IMR-90 (cell line): ENCODE results near the gene WDFY2. TPM values are rescaled to one million over a fixed set of nuclear protein-coding genes. Genes with fewer than 3 reads are reported as not detected.

ENCODE experiments used
- ATAC-seq: fragments of 200-7000 bp; cut with Tn5 transposase; 2 replicates; pipeline ENCODE4 v1.9.1; 2020; ENCODE audit warnings: low read depth, mild to moderate bottlenecking, moderate library complexity
- BruUV-seq: library from RNA; stranded (reverse); fragments of 400-500 nt; replicated peaks from 2 replicates; lab custom pipeline; 2021; lab: Mats Ljungman, UMichigan
- CTCF ChIA-PET: fragments of 300-600 bp; formaldehyde crosslinking; extraction: SDS; loops from one replicate; lab custom pipeline; 2021; ENCODE audit warnings: antibody characterized with exemption; lab: Yijun Ruan, JAX
- POLR2A ChIA-PET: fragments of 300-600 bp; sonication (Branson Sonifier 250); formaldehyde crosslinking; loops from one replicate; lab custom pipeline; 2022; ENCODE audit warnings: antibody characterized with exemption; ENCODE audit not compliant: unreplicated experiment; lab: Charles Lee
- DNase-seq: peaks from one replicate; pipeline ENCODE4 v3.0.0; 2013
- H2AFZ ChIP-seq: replicated peaks from 2 replicates; pipeline ENCODE3; 2013; ENCODE audit warnings: low read length, mild to moderate bottlenecking; ENCODE audit not compliant: poor library complexity
- H2AK5ac ChIP-seq: 2 replicates; pipeline ENCODE4 v1.6.1; 2013; ENCODE audit warnings: low read depth, low read length, inconsistent platforms
- H2AK9ac ChIP-seq: replicated peaks from 2 replicates; pipeline ENCODE3; 2013; ENCODE audit warnings: mild to moderate bottlenecking, low read depth, low read length, moderate library complexity; ENCODE audit not compliant: poor library complexity
- H2BK120ac ChIP-seq: 2 replicates; pipeline ENCODE4 v1.6.1; 2013; ENCODE audit warnings: low read depth, low read length, inconsistent platforms
- H2BK15ac ChIP-seq: 3 replicates; pipeline ENCODE4 v1.6.1; 2013; ENCODE audit warnings: low read depth, low read length, inconsistent platforms
- H2BK20ac ChIP-seq: 2 replicates; pipeline ENCODE4 v1.6.1; 2013; ENCODE audit warnings: low read depth, mild to moderate bottlenecking, inconsistent platforms, low read length, moderate library complexity
- H2BK5ac ChIP-seq: 2 replicates; pipeline ENCODE4 v1.6.1; 2013; ENCODE audit warnings: mild to moderate bottlenecking, low read depth, low read length, inconsistent platforms; ENCODE audit not compliant: poor library complexity, severe bottlenecking
- H3K14ac ChIP-seq: replicated peaks from 2 replicates; pipeline ENCODE4 v1.6.1; 2013; ENCODE audit warnings: low read depth, low read length, inconsistent platforms
- H3K18ac ChIP-seq: 2 replicates; pipeline ENCODE4 v1.6.1; 2013; ENCODE audit warnings: low read depth, low read length, control low read depth
- H3K23ac ChIP-seq: 2 replicates; pipeline ENCODE4 v1.6.1; 2013; ENCODE audit warnings: low read depth, low read length, inconsistent platforms
- H3K27ac ChIP-seq: 2 replicates; pipeline ENCODE4 v1.5.1; 2013; ENCODE audit warnings: mild to moderate bottlenecking, control low read depth, low read length; ENCODE audit not compliant: insufficient read depth
- H3K27me3 ChIP-seq: 2 replicates; pipeline ENCODE4 v1.6.1; 2013; ENCODE audit warnings: low read length; ENCODE audit not compliant: control insufficient read depth, insufficient read depth
- H3K36me3 ChIP-seq: 2 replicates; pipeline ENCODE4 v1.6.1; 2013; ENCODE audit warnings: low read length, mixed read lengths; ENCODE audit not compliant: control insufficient read depth, insufficient read depth
- H3K4ac ChIP-seq: 2 replicates; pipeline ENCODE4 v1.6.1; 2013; ENCODE audit warnings: low read depth, low read length, inconsistent platforms
- H3K4me1 ChIP-seq: 2 replicates; pipeline ENCODE4 v1.6.1; 2013; ENCODE audit warnings: low read length, mixed read lengths; ENCODE audit not compliant: control insufficient read depth, insufficient read depth
- H3K4me2 ChIP-seq: 2 replicates; pipeline ENCODE4 v1.6.1; 2013; ENCODE audit warnings: low read depth, mild to moderate bottlenecking, control low read depth, low read length, moderate library complexity
- H3K4me3 ChIP-seq: 2 replicates; pipeline ENCODE4 v1.5.1; 2013; ENCODE audit warnings: low read depth, mild to moderate bottlenecking, control low read depth, low read length, moderate library complexity; ENCODE audit not compliant: insufficient read depth
- H3K56ac ChIP-seq: 2 replicates; pipeline ENCODE4 v1.6.1; 2013; ENCODE audit warnings: low read length, inconsistent platforms; ENCODE audit not compliant: insufficient read depth; ENCODE audit errors: extremely low read depth
- H3K79me1 ChIP-seq, 2 experiments: 2 replicates each; pipeline ENCODE4 v1.6.1; 2013; ENCODE audit warnings: low read length in 2 of 2, inconsistent platforms in 1 of 2, low read depth in 1 of 2
- H3K9ac ChIP-seq: 2 replicates; pipeline ENCODE4 v1.6.1; 2013; ENCODE audit warnings: low read depth, low read length, control low read depth
- H3K9me1 ChIP-seq: 2 replicates; pipeline ENCODE4 v1.6.1; 2013; ENCODE audit warnings: low read length, inconsistent platforms; ENCODE audit not compliant: insufficient read depth
- H3K9me3 ChIP-seq: 2 replicates; pipeline ENCODE4 v1.6.1; 2013; ENCODE audit warnings: low read length; ENCODE audit not compliant: control insufficient read depth, insufficient read depth
- H4K20me1 ChIP-seq: 2 replicates; pipeline ENCODE4 v1.6.1; 2013; ENCODE audit warnings: low read length, inconsistent platforms; ENCODE audit not compliant: insufficient read depth
- H4K5ac ChIP-seq: 2 replicates; pipeline ENCODE4 v1.6.1; 2013; ENCODE audit warnings: mild to moderate bottlenecking, low read depth, low read length, control low read depth
- H4K8ac ChIP-seq, 2 experiments: 2 replicates each; pipeline ENCODE4 v1.6.1; 2013; ENCODE audit warnings: low read depth in 2 of 2, low read length in 2 of 2, control low read depth in 1 of 2, inconsistent platforms in 1 of 2
- H4K91ac ChIP-seq: 2 replicates; pipeline ENCODE4 v1.6.1; 2013; ENCODE audit warnings: low read depth, low read length, inconsistent platforms; ENCODE audit not compliant: insufficient read depth
- CEBPB ChIP-seq: IDR thresholded peaks from 2 replicates; pipeline ENCODE4 v1.6.1; 2012; ENCODE audit warnings: low read depth, low read length, improper control_type of control experiment
- FOS ChIP-seq: fragments of 150-350 bp; IDR thresholded peaks from 2 replicates; pipeline ENCODE4 v1.6.1; 2016; ENCODE audit warnings: low read depth, low read length
- MAFK ChIP-seq: IDR thresholded peaks from 2 replicates; pipeline ENCODE4 v1.6.1; 2012; ENCODE audit warnings: low read depth, low read length, improper control_type of control experiment
- MAZ ChIP-seq: IDR thresholded peaks from 2 replicates; pipeline ENCODE4 v1.6.1; 2012; ENCODE audit warnings: low read depth, mild to moderate bottlenecking, low read length, improper control_type of control experiment, moderate library complexity, borderline replicate concordance
- MXI1 ChIP-seq: IDR thresholded peaks from 2 replicates; pipeline ENCODE4 v1.6.1; 2012; ENCODE audit warnings: low read depth, mild to moderate bottlenecking, low read length, moderate library complexity, borderline replicate concordance
- NFE2L2 ChIP-seq: fragments of 150-350 bp; IDR thresholded peaks from 2 replicates; pipeline ENCODE4 v1.6.1; 2016; ENCODE audit warnings: low read depth, mild to moderate bottlenecking, low read length
- POLR2A ChIP-seq: IDR thresholded peaks from 2 replicates; pipeline ENCODE4 v1.6.1; 2012; ENCODE audit warnings: mild to moderate bottlenecking, low read depth, low read length
- RAD21 ChIP-seq: IDR thresholded peaks from 2 replicates; pipeline ENCODE4 v1.6.1; 2012; ENCODE audit warnings: low read length, improper control_type of control experiment
- RFX5 ChIP-seq: IDR thresholded peaks from 2 replicates; pipeline ENCODE4 v1.8.0; 2012; ENCODE audit warnings: low read depth, mild to moderate bottlenecking, low read length, moderate library complexity
- SMC3 ChIP-seq: fragments of 150-350 bp; IDR thresholded peaks from 2 replicates; pipeline ENCODE4 v1.6.1; 2016; ENCODE audit warnings: low read depth, mild to moderate bottlenecking, antibody characterized with exemption, low read length, moderate library complexity
- WGBS, 2 experiments: methylation state at CpG; one replicate each; pipeline versions ENCODE4 v1.1.5 to v1.1.7; 2013; ENCODE audit warnings: missing lambda C conversion rate in 2 of 2; ENCODE audit not compliant: insufficient read length in 1 of 2; ENCODE audit errors: extremely low coverage in 2 of 2; 5-methylcytosine and 5-hydroxymethylcytosine counted together
- dilution Hi-C: fragments of 300-500 bp; cut with HindIII; formaldehyde crosslinking; loops from one replicate; pipeline ENCODE4 v1.14.3; 2018; ENCODE audit warnings: low sequenced_read_pairs; ENCODE audit not compliant: unreplicated experiment
- in situ Hi-C: fragments of 300-500 bp; cut with MboI; formaldehyde crosslinking; loops from 3 replicates; pipeline ENCODE4 v1.14.3; 2019; ENCODE audit warnings: low sequenced_read_pairs, inconsistent platforms, mixed read lengths
- intact Hi-C: fragments of 100-400 bp; cut with micrococcal nuclease; formaldehyde crosslinking; loops from 2 replicates; pipeline ENCODE4 v1.10.0; 2022
- polyA plus RNA-seq, 3 experiments: library from polyadenylated mRNA; depleted of rRNA; stranded (reverse); fragments of >200 nt; gene quantifications; 2 replicates each; pipeline ENCODE4 v1.2.3, GENCODE V29; 2012; ENCODE audit warnings: low replicate concordance in 1 of 3
- total RNA-seq: library from RNA; depleted of rRNA; stranded (reverse); fragments of >200 nt; gene quantifications from 2 replicates; pipeline ENCODE4 v1.2.3, GENCODE V29; 2012
- TF ChIP-seq, protein P1 (sequence below): conservative IDR thresholded peaks from 2 replicates; pipeline ENCODE4 v1.5.1; 2012; ENCODE audit warnings: mild to moderate bottlenecking, low read depth, low read length, improper control_type of control experiment
- TF ChIP-seq, protein P2 (sequence below): fragments of 150-350 bp; IDR thresholded peaks from 2 replicates; pipeline ENCODE4 v1.6.1; 2016; ENCODE audit warnings: low read depth, mild to moderate bottlenecking, low read length, moderate library complexity, borderline replicate concordance

WDFY2 gene
- total and polyA plus RNA-seq, 2 of the 4 experiments (the other 2 are of a cell fraction): 4.3 to 5.4 TPM

DNA sequence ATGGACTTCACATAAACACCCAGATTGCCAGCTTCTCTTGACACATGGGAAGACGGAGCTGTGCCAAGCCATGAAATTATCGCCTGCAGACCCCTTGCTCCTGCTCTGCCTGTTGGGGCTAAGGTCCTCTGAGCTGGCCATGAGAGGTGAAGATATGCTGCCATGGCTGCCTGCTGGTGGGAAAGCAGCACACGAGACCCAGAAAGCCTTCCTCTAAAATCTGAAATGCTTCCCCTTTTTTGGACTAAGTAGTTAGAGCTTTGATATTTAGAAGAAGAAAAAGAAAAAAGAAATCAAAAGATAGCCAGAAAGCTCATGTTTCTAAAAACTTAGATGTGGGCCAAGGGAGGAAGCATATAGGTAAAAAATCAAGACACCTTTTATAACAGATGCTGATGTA, 11.2 kb downstream of the WDFY2 start:
- Histone ChIP-seq H3K27ac (no peak overlapping the region), H3K4me2 (no peak overlapping the region), H4K20me1 (no peaks in the 10 kb centered on the region; the same call in 1 of the 2 replicates), H3K27me3 (no peaks in the 10 kb centered on the region), H3K79me1 (peaks cover 30 to 72% of the 10 kb centered on the region in 2 experiments), H3K56ac (no peak overlapping the region), H3K4me3 (no peak overlapping the region), H4K5ac (no peak overlapping the region), H2BK120ac (no peak overlapping the region), H3K14ac (no peak overlapping the region), H3K9me1 (peaks cover 5% of the 10 kb centered on the region), H3K36me3 (no peaks in the 10 kb centered on the region), H2BK20ac (no peak overlapping the region), H3K9ac (no peak overlapping the region), H4K8ac (no peak overlapping the region), H2AK5ac (peak overlapping the region; percentile 28; the same call in 1 of the 2 replicates), H2AFZ (no peak overlapping the region), H2BK15ac (no peak overlapping the region), H2AK9ac (no peak overlapping the region), H3K18ac (peak overlapping the region; percentile 34; the same call in 1 of the 2 replicates), H3K9me3 (no peaks in the 10 kb centered on the region), H2BK5ac (no peak overlapping the region), H3K4me1 (peaks cover 6% of the 10 kb centered on the region), H3K4ac (no peak overlapping the region), H4K91ac (no peak overlapping the region), H3K23ac (no peak overlapping the region)
- POLR2A ChIA-PET: interaction anchor here (1.2 kb wide), 1 partner anchor 10 kb away, joined by 4 read pairs; no protein-coding TSS in a partner anchor
- ATAC-seq (no peak), DNase-seq (no peak)
- WGBS, 2 experiments: no CpG with 5 or more reads among the region's 3 CpGs
- dilution Hi-C loops (no loop called here), in situ Hi-C loops (no loop called here), intact Hi-C loops (no loop called here)
- CTCF ChIA-PET: no interaction called here
- TF ChIP-seq RAD21 (no peak), FOS (no peak), CEBPB (no peak), POLR2A (no peak), NFE2L2 (no peak), MAFK (no peak), MAZ (no peak), RFX5 (no peak), MXI1 (no peak), SMC3 (no peak)
- TF ChIP-seq, protein P1, sequence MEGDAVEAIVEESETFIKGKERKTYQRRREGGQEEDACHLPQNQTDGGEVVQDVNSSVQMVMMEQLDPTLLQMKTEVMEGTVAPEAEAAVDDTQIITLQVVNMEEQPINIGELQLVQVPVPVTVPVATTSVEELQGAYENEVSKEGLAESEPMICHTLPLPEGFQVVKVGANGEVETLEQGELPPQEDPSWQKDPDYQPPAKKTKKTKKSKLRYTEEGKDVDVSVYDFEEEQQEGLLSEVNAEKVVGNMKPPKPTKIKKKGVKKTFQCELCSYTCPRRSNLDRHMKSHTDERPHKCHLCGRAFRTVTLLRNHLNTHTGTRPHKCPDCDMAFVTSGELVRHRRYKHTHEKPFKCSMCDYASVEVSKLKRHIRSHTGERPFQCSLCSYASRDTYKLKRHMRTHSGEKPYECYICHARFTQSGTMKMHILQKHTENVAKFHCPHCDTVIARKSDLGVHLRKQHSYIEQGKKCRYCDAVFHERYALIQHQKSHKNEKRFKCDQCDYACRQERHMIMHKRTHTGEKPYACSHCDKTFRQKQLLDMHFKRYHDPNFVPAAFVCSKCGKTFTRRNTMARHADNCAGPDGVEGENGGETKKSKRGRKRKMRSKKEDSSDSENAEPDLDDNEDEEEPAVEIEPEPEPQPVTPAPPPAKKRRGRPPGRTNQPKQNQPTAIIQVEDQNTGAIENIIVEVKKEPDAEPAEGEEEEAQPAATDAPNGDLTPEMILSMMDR: no peak
- TF ChIP-seq, protein P2, sequence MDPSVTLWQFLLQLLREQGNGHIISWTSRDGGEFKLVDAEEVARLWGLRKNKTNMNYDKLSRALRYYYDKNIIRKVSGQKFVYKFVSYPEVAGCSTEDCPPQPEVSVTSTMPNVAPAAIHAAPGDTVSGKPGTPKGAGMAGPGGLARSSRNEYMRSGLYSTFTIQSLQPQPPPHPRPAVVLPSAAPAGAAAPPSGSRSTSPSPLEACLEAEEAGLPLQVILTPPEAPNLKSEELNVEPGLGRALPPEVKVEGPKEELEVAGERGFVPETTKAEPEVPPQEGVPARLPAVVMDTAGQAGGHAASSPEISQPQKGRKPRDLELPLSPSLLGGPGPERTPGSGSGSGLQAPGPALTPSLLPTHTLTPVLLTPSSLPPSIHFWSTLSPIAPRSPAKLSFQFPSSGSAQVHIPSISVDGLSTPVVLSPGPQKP: no peak
- BruUV-seq: no TSS peak
